Measurements from ENCODE around the gene PEAR1. TPM values are rescaled to one million over a fixed set of nuclear protein-coding genes. Genes with fewer than 3 reads are reported as not detected.

PEAR1 gene
- total RNA-seq, 1 experiment from 2014 or later: 10.8 TPM

DNA sequence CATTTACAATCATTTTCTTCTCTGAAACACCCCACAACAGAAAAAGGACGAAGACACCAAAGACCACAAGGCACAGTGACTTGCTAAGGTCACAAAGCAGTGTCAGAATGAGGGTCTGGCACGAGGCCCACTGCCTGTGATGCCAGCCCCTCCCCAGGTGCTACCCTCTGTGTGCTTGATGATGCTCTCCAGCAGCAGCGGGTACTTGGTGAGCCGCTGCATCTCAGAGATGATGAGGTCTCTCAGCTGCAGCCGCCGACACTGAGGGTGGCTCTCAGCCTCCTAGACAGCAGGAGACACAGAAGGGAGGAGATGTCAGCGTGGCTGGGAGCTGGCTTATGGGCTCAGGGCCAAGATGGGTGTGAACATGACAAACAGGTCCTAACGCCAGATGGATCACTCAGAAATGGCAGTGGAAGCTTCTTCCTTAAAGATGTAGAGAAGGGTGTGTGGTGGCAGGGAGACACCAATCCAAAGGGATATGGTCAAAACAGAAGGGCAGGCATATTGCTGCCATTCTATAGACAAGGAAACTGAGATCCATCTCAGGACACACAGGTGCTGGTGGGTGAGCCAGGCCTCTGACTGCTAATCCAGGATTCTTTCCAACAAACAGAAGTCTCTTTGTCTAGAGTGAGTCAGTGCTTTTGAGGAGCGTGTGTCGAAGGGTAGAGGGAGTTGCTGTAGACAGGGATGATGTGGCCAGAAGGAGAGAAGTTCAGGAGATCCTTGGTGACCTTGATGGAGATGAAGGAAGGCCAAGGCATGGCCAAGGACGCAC lies 52.6 kb downstream of the PEAR1 start:
- Histone ChIP-seq H3K4me1 (ENCODE audit: control insufficient read depth in 1 of 2, insufficient read depth in 2 of 2, low read length in 2 of 2) (peaks cover 0 to 7% of the 10 kb centered on the region in 2 experiments; a peak in 1 of 4 replicates), H2AFZ (ENCODE audit: low read depth, low read length, poor library complexity, severe bottlenecking) (no peak overlapping the region), H3K4me2 (ENCODE audit: low read length) (no peak overlapping the region), H3K27ac (ENCODE audit: low read depth, low read length) (no peak overlapping the region), H3K27me3 (ENCODE audit: insufficient read depth, low read length) (no peaks in the 10 kb centered on the region), H3K9ac (ENCODE audit: low read length) (no peak overlapping the region), H4K20me1 (ENCODE audit: insufficient read depth) (no peaks in the 10 kb centered on the region), H3K9me3 (ENCODE audit: control insufficient read depth in 1 of 2, insufficient read depth in 1 of 2, low read depth in 1 of 2, low read length in 2 of 2) (no peaks in the 10 kb centered on the region), H3K4me3 (replicated peaks in 1 of 2; ENCODE audit: low read depth in 1 of 2, low read length in 2 of 2) (no peak overlapping the region), H3K9me2 (ENCODE audit: insufficient read depth) (no peaks in the 10 kb centered on the region), H3K79me2 (ENCODE audit: insufficient read depth, low read length) (no peaks in the 10 kb centered on the region), H3K36me3 (ENCODE audit: control insufficient read depth in 1 of 2, insufficient read depth in 2 of 2, low read length in 2 of 2) (peaks cover 18 to 31% of the 10 kb centered on the region in 2 experiments; a peak in 3 of 4 replicates)
- ATAC-seq (peak; percentile 51; the same call in 1 of the 2 replicates), DNase-seq (ENCODE audit: low read depth, low spot score) (peak; percentile 24)
- CTCF ChIA-PET: no interaction called here
- POLR2A ChIA-PET: no interaction called here
- RAD21 ChIA-PET (ENCODE audit: low non-redundant PET in 1 of 2, low total read pairs in 2 of 2, uncharacterized antibody in 2 of 2, unreplicated experiment in 2 of 2): no interaction called here
- BruUV-seq (replicated peaks): no TSS peak
- intact Hi-C loops (cut with micrococcal nuclease): no loop called here
- TF ChIP-seq POLR2A (IDR thresholded peaks at IDR 0.05; ENCODE audit: borderline replicate concordance, extremely low read depth, insufficient read depth, insufficient read length): no peak
- no peak for TF ChIP-seq MAX (IDR thresholded peaks at IDR 0.05)
- no peak for TF ChIP-seq FOSL1 (IDR thresholded peaks at IDR 0.05; ENCODE audit: low read depth)
- TF ChIP-seq RAD21 (IDR thresholded peaks at IDR 0.05; ENCODE audit: low read depth): no peak
- no peak for TF ChIP-seq YY1 (IDR thresholded peaks at IDR 0.05; ENCODE audit: extremely low read depth, insufficient replicate concordance, low read depth, low read length)
- no peak for TF ChIP-seq EGR1 (IDR thresholded peaks at IDR 0.05; ENCODE audit: low read depth)
- no peak for TF ChIP-seq ZBTB33 (IDR thresholded peaks at IDR 0.05; ENCODE audit: extremely low read depth, insufficient replicate concordance, low read length)
- no peak for TF ChIP-seq CTCF (IDR thresholded peaks at IDR 0.05 in 2 of 3, conservative IDR thresholded peaks at IDR 0.05 in 1 of 3; ENCODE audit: borderline replicate concordance in 1 of 3, insufficient read depth in 1 of 3, low read depth in 2 of 3, low read length in 2 of 3)
- no peak for TF ChIP-seq ZFX (IDR thresholded peaks at IDR 0.05)
